GM12878 (cell line): ENCODE data around the gene PPID. TPM values are rescaled to one million over a fixed set of nuclear protein-coding genes. Genes with fewer than 3 reads are reported as not detected.
"Not testable (repeated sequence)": the region's sequence is repeated elsewhere in the genome, so short reads cannot be mapped to it uniquely, and the experiment has no call there.

Experiments used
- ATAC-seq: fragments of 200-7000 bp; cut with Tn5 transposase; 3 replicates; pipeline ENCODE4 v1.9.1; 2020; ENCODE audit warnings: mild to moderate bottlenecking, moderate library complexity
- BruUV-seq: library from RNA; stranded (reverse); fragments of 400-500 nt; replicated peaks from 2 replicates; lab custom pipeline; 2021; lab: Mats Ljungman, UMichigan
- CTCF ChIA-PET: fragments of 300-600 bp; sonication (Branson Sonifier 250); formaldehyde crosslinking; extraction: SDS; loops from one replicate; lab custom pipeline; 2021; ENCODE audit warnings: inconsistent platforms; lab: Yijun Ruan, JAX
- POLR2A ChIA-PET: fragments of 350-600 bp; formaldehyde crosslinking; extraction: SDS; loops from one replicate; lab custom pipeline; 2021; ENCODE audit warnings: inconsistent platforms; lab: Charles Lee
- RAD21 ChIA-PET: fragments of 300-600 bp; sonication (Branson Sonifier 250); formaldehyde crosslinking; loops from one replicate; lab custom pipeline; 2023; ENCODE audit warnings: antibody characterized with exemption; ENCODE audit not compliant: unreplicated experiment; lab: Charles Lee
- SMC1A ChIA-PET: fragments of 300-600 bp; sonication (Branson Sonifier 250); formaldehyde crosslinking; loops from one replicate; lab custom pipeline; 2023; ENCODE audit not compliant: unreplicated experiment, uncharacterized antibody; lab: Charles Lee
- DNase-seq: peaks from one replicate; pipeline ENCODE4 v3.0.0-alpha.2; 2011; ENCODE audit warnings: low read depth, low spot score
- FAIRE-seq: peaks from 3 replicates; lab custom pipeline; 2011; peaks lifted over from hg19 to GRCh38; lab: Jason Lieb, UNC
- H2AFZ ChIP-seq: 2 replicates; pipeline ENCODE4 v1.6.0; 2011; ENCODE audit warnings: low read depth, low read length, control low read depth; ENCODE audit not compliant: control insufficient read depth
- H3K27ac ChIP-seq: 2 replicates; pipeline ENCODE4 v1.5.1; 2011; ENCODE audit warnings: control low read depth; ENCODE audit not compliant: control insufficient read depth, insufficient read depth
- H3K27me3 ChIP-seq, 2 experiments: replicated peaks in 1 of 2; 2 replicates each; pipeline versions ENCODE4 v1.6.0 to v1.6.1; 2011; ENCODE audit warnings: low read length in 1 of 2; ENCODE audit not compliant: control insufficient read depth in 2 of 2, insufficient read depth in 2 of 2
- H3K36me3 ChIP-seq, 2 experiments: 2 replicates each; pipeline ENCODE4 v1.5.1; 2011; ENCODE audit warnings: low read length in 1 of 2; ENCODE audit not compliant: control insufficient read depth in 2 of 2, insufficient read depth in 2 of 2
- H3K4me1 ChIP-seq: 2 replicates; pipeline ENCODE4 v1.6.1; 2011; ENCODE audit warnings: mild to moderate bottlenecking, low read length, moderate library complexity, mixed read lengths; ENCODE audit not compliant: control insufficient read depth, insufficient read depth
- H3K4me2 ChIP-seq: 2 replicates; pipeline ENCODE4 v1.6.0; 2011; ENCODE audit warnings: control low read depth; ENCODE audit not compliant: control insufficient read depth, insufficient read depth
- H3K4me3 ChIP-seq: fragments of 200-600 bp; sonication (generic); 2 replicates; pipeline ENCODE4 v1.5.1; 2016
- H3K79me2 ChIP-seq: 2 replicates; pipeline ENCODE4 v1.6.0; 2011; ENCODE audit warnings: low read length; ENCODE audit not compliant: control insufficient read depth, insufficient read depth
- H3K9ac ChIP-seq: 2 replicates; pipeline ENCODE4 v1.8.0; 2011; ENCODE audit warnings: low read length, control low read depth, mixed read lengths; ENCODE audit not compliant: control insufficient read depth, insufficient read depth
- H3K9me3 ChIP-seq: replicated peaks from 3 replicates; pipeline ENCODE4 v1.5.1; 2011; ENCODE audit warnings: mild to moderate bottlenecking, low read length; ENCODE audit not compliant: control insufficient read depth, insufficient read depth
- H4K20me1 ChIP-seq: 2 replicates; pipeline ENCODE4 v1.6.0; 2011; ENCODE audit not compliant: control insufficient read depth, insufficient read depth
- ATF3 ChIP-seq: IDR thresholded peaks from 2 replicates; pipeline ENCODE4 v1.6.1; 2011; ENCODE audit warnings: low read depth, mild to moderate bottlenecking, low read length, moderate library complexity, borderline replicate concordance; ENCODE audit errors: extremely low read depth
- CREM ChIP-seq: IDR thresholded peaks from 2 replicates; pipeline ENCODE4 v1.6.1; 2014; ENCODE audit warnings: antibody characterized with exemption, low read depth
- MYC ChIP-seq: IDR thresholded peaks from 2 replicates; pipeline ENCODE4 v1.6.1; 2011; ENCODE audit warnings: mild to moderate bottlenecking, low read length, moderate library complexity, inconsistent platforms; ENCODE audit not compliant: insufficient read depth, insufficient replicate concordance, insufficient read length, severe bottlenecking
- STAT1 ChIP-seq: fragments of 450-650 bp; conservative IDR thresholded peaks from 2 replicates; pipeline ENCODE4 v1.6.1; 2014; ENCODE audit warnings: antibody characterized with exemption, mild to moderate bottlenecking
- WGBS: methylation state at CpG from one replicate; pipeline ENCODE4 v1.1.6; 2016; ENCODE audit warnings: low lambda C conversion rate; ENCODE audit not compliant: insufficient replicate concordance, insufficient coverage; ENCODE audit errors: missing lambda C conversion rate; 5-methylcytosine and 5-hydroxymethylcytosine counted together
- in situ Hi-C: fragments of 300-500 bp; cut with MboI; formaldehyde crosslinking; loops from 9 replicates; pipeline ENCODE4 v1.14.3; 2018; ENCODE audit warnings: mixed read lengths
- intact Hi-C: fragments of 100-400 bp; cut with micrococcal nuclease; formaldehyde crosslinking; loops from one replicate; pipeline ENCODE4 v1.14.2; 2022; ENCODE audit not compliant: unreplicated experiment
- polyA plus RNA-seq, 11 experiments: library from polyadenylated mRNA; depleted of rRNA in 4 of 11; unstranded in 6 of 11; stranded (reverse) in 5 of 11; fragments of >200 nt; fragmentation: Nextera tagmentation in 4 of 11; fragmentation: Illumina TruSeq in 1 of 11; extraction: Ambion mirVana in 4 of 11; extraction: Trizol in 1 of 11; gene quantifications; 1 replicate in 1 of 11; 2 replicates in 10 of 11; pipeline versions ENCODE4 v1.2.1 to v1.2.3, GENCODE V29; 2011 to 2016; ENCODE audit warnings: inconsistent platforms in 2 of 11, missing spikeins in 2 of 11, low read depth in 1 of 11
- total RNA-seq, 4 experiments: library from RNA; depleted of rRNA in 3 of 4; stranded (reverse); fragments of >200 nt in 3 of 4; fragmentation: Illumina TruSeq in 1 of 4; extraction: Trizol in 1 of 4; gene quantifications; 2 replicates each; pipeline versions ENCODE4 v1.2.1 to v1.2.3, GENCODE V29; 2013 to 2021

The PPID gene
- total and polyA plus RNA-seq, 10 of the 15 experiments (the other 5 are each of a cell fraction or from before 2014, with no cell fraction given) = 21.9 to 64.3 (median 39.5) TPM

DNA sequence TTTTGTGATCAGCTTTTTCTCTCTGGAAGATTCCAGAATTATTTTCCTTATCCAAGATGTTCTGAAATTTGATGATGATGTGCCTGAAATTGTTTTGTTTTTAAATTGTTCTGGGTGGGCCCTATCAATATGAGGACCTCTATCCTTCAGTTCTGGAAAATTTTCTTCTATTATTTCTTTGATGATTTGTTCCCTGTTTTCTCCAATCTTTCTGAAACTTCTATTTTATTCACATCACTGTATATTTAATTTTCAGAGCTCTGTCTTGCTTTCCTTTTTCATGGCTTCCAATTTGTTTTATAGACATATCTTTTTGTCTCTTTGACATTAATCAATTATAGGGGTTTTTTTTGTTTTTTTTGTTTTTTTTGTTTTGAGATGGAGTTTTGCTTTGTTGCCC, 33.4 kb upstream of the PPID start (continued):
- TF ChIP-seq MYC (no peak), ATF3 (no peak), STAT1 (no peak), CREM (no peak)

DNA sequence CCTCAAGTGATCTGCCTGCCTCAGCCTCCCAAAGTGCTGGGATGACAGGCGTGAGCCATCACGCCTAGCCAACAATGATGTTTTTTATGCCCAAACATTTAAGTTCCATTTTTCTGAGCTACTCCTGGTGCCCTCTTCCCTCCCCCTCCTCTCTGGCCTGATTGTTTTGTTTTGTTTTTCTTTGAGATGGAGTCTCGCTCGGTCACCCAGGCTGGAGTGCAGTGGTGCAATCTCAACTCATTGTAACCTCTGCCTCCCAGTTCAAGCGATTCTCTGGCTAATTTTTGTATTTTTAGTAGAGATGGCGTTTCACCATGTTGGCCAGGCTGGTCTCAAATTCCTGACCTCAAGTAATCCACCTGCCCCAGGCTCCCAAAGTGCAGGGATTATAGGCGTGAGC, 32.6 kb upstream of the PPID start:
- BruUV-seq, H3K27me3 ChIP-seq, CTCF ChIA-PET, RAD21 ChIA-PET, H2AFZ ChIP-seq, H3K4me2 ChIP-seq, intact Hi-C loops, H3K4me1 ChIP-seq, DNase-seq, H3K79me2 ChIP-seq, H3K9ac ChIP-seq, H4K20me1 ChIP-seq, POLR2A ChIA-PET, H3K9me3 ChIP-seq, ATAC-seq, H3K4me3 ChIP-seq, FAIRE-seq, H3K27ac ChIP-seq, H3K36me3 ChIP-seq, SMC1A ChIA-PET, in situ Hi-C loops: not testable (repeated sequence)
- 54% methylated on average over 7 of the region's 7 CpGs for WGBS
